SIG-M5 treated with dmso at 0.1 percent for 504 hours (cell line): ENCODE results near the gene MARCHF9.
"Not testable (repeated sequence)": the region's sequence is repeated elsewhere in the genome, so short reads cannot be mapped to it uniquely, and the experiment has no call there.

Source experiments
- DNase-seq: peaks from one replicate; lab custom pipeline; 2025; ENCODE audit not compliant: unreplicated experiment; lab: John Stamatoyannopoulos, UW

MARCHF9 gene

DNA sequence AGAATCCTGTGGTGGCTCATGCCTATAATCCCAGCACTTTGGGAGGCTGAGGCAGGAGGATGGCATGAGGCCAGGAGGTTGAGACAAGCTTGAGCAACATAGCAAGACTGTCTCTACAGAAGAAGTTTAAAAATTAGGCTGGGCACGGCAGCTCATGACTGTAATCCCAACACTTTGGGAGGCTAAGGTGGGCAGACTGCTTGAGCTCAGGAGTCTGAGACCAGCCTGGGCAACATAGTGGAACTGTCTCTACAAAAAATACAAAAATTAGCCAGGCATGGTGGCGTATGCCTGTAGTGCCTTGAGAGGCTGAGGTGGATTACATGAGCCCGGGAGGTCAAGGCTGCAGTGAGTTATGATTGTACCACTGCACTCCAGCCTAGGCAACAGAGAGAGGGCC, 13.0 kb downstream of the MARCHF9 start:
- no peak for DNase-seq

DNA sequence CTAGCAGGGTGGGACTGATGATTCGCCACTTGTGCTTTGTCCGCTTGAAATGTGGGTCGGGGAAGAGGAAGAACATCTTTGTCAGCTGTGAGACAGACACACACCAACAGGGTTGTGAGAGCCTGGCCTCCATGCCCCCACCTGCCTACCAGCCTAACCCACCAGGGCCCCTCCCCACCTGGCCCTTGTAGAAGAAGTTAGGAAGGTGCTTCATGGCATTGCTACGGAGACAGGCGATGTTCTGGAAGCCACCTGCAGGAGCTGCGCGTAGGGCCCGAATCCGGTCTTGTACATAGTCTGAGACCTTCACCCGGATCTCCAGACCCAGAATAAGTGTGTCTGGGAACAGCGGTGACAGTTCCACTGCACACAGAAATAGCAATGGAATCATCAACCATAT, 14.7 kb downstream of the MARCHF9 start:
- no peak for DNase-seq

DNA sequence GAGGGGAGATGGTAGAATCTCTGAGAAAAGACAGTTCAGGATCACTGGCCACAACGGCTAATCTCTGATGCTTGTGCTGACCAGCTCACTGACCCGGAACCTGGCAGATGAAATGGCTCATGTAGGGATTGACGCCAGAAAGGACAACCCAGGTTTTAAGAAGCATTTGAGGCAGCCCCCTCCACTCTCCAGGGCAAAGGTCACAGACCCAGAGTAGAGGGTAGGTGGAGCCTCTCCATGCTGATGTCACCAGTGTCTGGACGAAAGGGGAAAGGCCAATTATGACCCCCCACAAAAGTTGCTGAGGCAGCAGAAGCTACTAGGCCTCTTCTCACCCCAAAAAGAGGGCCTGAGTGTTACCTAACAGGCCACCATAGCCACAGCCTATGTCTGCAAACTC, 15.8 kb downstream of the MARCHF9 start:
- DNase-seq = no peak

DNA sequence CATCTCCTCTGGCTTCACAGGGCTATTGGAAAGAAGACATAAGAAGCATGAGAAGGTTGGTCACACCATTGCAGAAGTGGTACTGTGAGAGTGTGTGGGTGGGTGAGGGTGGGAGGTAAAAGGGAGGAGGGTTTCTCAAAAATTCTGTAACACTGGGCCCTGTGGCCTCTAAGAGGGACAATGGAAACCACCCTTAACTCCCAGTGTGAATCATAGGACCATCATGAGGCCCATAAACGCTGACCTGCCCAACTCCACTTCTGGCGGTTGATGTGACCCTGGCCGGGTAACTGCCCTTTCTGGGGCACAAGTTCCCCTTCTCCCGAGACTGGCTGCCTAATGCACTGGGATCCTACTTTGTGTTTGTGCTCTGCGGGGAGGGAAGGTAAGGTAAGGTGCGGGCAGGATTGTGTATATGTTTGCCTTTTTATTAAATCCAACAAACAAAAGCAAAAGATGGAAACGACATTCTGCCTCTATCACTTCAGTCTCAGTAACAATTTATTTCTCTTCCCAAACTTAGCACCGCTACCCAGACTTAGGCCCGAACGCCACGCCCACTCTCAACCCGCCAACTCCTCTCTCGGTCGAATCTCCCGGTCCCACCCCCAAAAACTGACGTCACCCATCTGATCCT, 16.5 kb downstream of the MARCHF9 start:
- DNase-seq = peak; percentile 93

DNA sequence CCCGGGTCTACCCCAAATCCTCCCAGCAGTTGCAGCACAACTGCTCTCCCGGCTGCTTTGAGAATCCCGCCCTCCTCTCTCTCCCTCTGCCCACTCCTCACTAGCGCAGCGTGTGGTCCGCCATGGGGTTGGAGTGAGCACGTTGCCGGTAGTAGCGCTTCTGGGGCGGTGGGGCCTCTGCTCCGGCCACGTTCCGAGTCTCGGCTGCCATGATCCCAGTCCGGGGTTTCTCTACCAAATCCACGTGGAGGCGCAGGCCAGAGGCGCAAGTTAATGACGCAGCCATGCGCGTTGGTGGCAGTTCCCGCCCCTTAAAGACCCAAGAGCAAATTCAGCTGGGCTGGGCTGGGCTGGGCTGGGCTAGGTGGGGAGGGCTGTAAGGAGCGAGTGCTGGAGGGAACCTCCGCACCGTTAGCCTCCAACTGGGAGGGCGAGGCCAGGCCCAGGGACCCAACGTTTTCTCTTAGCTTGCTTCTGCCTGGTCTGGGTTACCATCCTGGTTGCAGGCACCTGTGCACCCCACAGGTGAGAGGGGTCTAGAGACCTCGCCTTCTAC, 17.0 kb downstream of the MARCHF9 start, which contains the start of gene METTL1:
TSS of gene METTL1 (minus strand) at position 233 of the 556 bp plus-strand sequence. CDS start at position 211, 22 bp downstream.
- DNase-seq = peak; percentile 97

DNA sequence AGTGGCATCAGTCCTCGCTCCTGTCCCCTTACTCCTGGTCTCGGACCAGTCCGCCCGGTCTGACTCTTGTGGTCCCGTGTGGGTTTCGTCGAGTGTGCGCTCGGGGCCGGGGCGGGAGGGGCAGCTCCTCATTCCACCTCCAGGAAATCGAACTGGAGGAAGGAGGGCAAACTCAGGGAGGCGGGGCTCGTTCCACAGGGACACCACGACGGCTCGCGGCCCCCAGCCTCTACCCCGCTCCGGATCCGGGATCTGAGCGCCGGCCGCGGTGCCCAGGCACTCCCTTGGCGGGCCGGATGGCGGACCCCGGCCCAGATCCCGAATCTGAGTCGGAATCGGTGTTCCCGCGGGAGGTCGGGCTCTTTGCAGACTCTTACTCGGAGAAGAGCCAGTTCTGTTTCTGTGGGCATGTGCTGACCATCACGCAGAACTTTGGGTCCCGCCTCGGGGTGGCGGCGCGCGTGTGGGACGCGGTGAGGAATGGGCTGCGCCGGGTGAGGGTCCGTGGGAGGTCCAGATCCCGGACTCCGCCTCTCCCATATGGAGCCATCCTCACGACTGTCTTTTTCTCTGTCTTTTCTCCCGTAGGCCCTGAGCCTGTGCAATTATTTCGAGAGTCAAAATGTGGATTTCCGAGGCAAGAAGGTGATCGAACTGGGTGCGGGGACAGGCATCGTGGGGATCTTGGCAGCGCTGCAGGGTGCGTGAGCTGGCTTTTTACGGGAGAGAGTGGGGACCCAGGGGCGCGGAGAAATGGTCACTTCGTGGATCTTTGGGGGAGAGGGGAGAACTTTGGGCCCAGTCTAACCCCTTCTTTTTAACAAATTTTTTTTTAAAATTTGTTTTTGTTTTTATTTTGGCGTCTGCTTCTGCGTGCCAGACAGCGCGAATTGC, 17.8 kb downstream of the MARCHF9 start, which contains the start of gene EEF1AKMT3:
TSS of gene EEF1AKMT3 (plus strand) at position 186 of the 894 bp plus-strand sequence. CDS start at position 297, 111 bp downstream.
- peak; percentile 74 for DNase-seq

DNA sequence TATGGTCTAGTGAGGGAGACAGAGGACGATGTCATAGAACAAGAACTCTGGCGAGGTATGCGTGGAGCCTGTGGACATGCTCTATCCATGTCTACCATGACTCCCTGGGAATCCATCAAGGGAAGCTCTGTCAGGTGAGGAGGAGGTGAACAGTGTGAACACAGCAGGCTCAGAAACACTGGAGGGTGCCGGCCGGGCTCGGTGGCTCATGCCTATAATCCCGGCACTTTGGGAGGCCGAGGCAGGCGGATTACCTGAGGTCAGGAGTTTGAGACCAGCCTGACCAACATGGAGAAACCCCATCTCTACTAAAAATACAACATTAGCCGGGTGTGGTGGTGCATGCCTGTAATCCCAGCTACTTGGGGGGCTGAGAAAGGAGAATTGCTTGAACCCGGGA, 19.7 kb downstream of the MARCHF9 start:
- not testable (repeated sequence) for DNase-seq

DNA sequence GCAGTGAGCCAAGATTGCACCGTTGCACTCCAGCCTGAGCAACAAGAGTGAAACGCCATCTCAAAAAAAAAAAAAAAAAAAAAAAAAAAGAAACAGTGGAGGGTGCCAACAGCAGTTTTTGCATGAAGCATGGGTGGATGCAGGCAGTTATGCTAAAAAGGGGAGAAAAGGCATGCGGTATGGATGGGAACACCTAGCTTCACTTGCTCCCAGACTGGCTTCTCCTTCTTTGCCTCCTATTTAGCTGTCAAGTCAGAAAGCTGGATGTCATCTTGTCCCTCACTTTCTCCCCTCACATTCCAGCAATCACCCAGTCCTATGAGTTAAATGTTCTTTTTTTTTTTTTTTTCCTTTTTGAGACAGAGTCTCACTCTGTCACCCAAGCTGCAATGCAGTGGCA, 20.1 kb downstream of the MARCHF9 start:
- no peak for DNase-seq

DNA sequence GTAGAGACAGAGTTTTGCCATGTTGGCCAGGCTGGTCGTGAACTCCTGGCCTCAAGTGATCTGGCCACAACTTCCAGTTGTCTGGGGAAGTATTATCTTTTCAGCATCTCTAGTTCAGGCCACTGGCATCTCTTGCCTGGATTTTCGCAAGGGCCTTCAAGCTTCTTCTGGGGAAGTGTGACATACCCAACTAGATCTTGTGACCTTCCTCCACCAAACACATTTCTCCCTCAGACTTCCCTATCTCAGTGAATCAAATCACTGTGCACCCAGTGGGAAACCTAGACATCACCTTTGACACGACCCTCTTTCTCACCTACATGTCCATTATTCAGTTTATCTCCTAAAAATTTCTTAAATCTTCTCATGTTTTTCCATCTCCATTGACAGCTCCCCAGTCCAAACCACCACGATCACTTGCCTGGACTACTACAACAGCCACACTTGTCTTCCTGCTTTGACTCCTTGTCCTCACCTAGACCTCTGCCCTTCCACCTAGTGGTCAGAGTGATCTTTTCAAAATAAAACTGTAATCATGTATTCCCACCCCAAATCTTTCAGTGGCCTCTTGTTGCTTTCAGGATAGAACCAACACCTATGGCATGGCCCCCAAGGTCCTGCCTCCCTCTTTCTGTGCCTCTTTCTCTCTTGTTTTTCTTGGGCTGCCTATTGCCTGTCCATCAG, 20.8 kb downstream of the MARCHF9 start:
- DNase-seq = peak; percentile 49

DNA sequence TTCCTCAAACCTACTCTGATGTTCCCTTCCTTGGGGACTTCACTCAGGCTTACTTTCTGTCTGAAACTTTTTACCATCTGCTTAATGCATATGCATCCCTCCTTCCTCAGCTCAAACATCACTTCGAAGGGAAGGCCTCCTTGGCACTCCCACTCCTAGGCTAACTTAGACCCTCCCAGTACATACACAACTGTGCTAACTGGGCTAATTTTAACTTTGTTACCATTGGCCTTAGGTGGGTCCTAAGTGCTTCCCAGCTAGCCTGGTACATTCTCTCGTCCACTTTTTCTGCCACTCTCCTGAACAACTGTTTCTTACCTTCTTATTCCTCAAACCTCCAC, 21.3 kb downstream of the MARCHF9 start:
- DNase-seq = no peak

DNA sequence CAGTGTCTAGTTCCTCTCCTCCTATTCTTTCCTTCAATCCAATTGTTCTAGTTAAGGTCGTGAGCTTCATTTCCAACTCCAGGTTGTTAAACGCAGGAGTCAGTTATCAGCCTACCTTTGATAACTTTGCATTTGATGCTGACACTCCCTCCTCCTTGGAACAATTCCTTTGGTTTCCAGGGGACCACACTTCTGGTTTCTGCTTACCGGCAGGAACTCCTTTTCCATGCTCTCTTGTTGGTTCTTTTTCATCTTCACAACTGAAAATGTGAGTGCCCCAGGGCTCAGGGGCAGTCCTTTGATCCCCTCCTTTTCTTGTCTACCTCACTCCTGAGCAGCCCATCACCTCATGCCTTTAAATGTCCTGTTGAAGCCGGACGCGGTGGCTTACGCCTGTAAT, 22.5 kb downstream of the MARCHF9 start:
- DNase-seq = no peak

DNA sequence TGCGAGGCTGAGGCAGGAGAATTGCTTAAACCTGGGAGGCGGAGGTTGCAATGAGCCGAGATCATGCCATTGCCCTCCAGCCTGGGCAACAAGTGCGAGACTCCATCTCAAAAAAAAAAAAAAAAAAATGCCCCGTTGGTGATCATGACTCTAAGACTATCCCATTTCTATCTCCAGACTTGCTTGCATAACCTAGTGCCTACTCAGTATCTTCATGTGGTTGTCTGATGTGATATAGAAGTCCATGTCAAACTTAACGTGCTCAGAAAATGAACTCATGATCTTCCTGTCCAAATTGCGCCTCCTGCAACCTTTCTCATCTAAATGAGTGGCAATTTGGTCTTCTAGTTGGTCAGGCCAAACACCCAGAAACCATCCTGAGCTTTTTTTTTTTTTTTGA, 23.0 kb downstream of the MARCHF9 start:
- DNase-seq = no peak

DNA sequence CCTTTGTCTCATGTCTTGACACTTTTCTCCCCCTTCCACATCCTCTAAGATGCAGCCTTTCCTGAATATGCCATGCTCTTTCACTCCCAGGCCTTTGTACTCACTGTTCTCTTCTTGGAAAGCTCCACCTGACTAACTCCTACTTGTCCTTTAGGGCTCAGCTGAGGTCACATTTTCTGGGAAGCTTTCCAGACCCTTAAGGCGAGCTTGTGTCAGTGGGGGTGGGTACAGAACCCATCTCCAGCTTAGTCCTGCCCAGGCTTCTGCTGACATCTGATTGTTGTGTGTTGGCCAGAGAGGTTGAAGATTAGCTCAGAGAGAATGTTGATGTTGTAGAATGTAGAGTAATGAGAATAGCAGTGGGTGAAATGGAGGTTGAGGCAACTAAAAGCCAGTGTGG, 24.8 kb downstream of the MARCHF9 start:
- DNase-seq = no peak

DNA sequence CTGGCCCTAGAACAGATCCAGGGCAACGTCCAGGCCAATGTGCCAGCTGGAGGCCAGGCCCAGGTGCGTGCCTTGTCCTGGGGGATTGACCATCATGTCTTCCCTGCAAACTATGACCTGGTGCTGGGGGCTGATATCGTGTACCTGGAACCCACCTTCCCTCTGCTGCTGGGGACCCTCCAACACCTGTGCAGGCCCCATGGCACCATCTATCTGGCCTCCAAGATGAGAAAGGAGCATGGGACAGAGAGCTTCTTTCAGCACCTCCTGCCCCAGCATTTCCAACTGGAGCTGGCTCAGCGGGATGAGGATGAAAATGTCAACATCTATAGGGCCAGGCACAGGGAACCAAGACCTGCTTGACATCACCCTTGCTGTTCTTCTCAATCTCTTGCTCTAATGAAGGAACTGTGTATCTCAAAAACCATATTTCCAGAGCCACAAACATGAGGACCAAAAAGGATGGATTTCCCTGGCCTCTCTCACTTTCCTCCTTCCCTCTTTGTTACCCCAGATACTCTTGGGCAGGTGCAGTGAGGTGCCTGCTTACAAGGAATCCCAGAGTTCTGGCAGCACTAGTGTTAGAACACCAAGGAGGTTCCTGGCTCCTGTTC, 25.5 kb downstream of the MARCHF9 start:
- no peak for DNase-seq

DNA sequence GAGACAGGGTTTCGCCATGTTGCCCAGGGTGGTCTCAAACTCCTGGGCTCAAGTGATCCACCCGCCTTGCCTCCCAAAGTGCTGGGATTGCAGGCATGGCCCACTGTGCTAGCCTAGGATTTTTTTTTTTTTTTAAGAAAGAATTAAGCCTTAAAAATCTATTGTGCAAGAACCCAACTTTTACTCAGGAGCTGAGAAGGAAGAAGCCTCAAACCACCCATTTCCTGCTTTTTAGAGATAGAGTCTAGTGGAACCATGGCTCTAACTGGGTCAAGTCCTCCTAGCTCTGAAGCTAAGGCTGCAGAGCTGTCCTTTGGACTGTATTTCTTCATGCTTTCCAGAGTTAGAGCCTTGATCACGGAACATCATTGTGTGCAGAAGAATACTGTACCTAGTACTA, 26.3 kb downstream of the MARCHF9 start:
- peak; percentile 55 for DNase-seq

DNA sequence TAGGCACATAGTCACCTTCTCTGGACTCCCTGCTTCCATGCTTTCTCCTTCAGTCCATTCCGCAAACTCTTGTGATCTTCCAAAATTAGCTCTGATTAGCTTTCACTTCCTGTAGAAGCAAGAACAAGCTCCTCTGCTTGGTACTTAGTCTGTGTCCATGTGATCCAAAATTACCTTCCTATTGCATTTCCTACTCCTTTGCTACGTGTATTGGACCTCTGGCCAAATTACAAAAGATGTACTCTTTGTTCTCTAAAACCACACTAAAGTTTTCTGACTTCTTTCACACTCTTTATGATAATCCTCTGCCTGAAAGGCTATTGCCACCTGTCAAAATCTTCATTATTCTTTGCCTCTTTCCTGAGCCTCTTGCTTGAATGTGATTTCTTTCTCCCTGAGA, 26.9 kb downstream of the MARCHF9 start:
- DNase-seq = no peak

DNA sequence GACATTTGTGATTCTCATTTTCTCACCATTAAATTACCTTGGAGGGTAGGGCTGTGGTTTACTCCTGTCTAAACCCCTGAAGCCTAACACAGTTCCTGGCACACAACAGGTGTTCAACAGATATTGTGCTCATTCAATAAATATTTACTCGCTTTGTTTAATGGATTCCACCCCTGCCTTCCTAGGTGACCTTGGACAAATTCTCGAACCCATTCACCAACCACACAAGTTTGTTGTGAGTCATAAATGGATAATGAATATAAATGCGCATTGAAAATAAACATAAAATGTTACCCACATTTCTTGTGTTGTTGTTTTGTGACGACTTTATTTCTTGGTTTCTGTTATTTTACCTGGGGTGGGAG, 27.3 kb downstream of the MARCHF9 start:
- DNase-seq = no peak

DNA sequence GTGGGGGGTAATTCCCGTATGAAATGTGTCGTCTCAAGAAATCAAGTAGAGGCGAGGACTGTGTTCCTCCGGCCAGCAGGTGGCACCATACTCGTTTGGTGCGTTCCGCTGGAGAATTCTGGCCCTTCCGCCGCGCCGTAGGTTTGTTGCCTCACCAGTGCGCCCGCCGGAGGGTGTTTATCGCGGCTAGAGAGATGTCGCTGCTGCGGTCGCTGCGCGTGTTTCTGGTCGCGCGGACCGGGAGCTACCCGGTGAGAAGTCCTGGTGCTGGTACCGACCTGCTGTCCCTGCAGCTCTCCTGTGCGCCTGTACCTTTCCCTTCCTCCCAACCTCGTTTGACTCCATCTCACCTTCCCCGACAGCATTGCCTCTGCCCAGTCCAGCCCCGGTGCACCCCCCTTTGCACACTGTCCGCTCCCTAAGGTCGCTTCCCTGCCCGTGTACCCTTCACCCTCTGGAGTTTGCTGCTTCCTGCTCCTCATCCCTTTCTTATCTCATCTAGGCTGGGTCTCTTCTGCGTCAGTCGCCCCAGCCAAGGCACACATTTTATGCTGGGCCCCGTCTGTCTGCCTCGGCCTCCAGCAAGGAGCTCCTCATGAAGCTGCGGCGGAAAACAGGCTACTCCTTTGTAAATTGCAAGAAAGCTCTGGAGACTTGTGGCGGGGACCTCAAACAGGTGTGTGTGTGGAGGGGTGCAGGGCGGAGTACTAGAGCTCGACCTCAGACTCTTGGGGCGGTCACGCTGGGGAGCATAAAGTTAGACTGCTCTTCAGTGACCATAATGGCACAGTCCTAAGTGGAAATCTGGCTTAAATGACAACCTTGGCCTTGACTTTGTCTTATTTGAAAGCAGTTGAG, 27.9 kb downstream of the MARCHF9 start, which contains the start of gene TSFM:
TSS of gene TSFM (plus strand) at position 180 of the 858 bp plus-strand sequence. CDS start at position 195, 15 bp downstream.
- peak; percentile 97 for DNase-seq

DNA sequence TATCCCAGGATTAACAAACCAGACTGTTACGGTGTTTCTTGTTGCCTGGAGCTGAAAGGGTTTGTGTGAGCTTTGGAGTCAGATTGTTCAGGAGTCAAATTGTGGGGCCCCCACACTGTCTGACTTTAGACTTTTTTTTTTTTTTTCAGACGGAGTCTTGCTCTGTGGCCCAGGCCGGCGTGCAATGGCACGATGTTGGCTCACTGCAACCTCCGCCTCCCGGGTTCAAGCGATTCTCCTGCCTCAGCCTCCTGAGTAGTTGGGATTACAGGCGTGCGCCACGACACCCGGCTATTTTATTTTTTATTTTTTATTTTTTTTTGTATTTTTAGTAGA, 28.5 kb downstream of the MARCHF9 start:
- DNase-seq = no peak

DNA sequence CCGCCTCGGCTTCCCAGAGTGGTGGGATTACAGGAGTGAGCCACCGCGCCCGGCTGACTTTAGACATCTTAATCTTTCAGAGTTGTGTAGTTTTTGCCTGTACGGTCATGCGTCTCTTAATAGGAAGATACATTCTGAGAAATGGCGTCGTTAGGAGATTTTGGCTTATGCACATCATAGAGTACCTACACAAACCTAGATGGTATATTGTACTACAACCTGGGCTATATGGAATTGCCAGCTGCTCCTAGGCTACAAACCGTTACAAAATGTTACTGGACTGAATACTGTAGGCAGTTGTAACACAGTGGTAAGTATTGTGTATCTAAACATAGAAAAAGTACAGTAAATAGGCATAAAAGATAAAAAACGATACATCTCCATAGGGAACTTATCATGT, 29.0 kb downstream of the MARCHF9 start:
- DNase-seq = no peak
